Astrocyte of the hippocampus (primary cell): ENCODE results near the gene CRNKL1.
A peak's percentile ranks its signal among the peaks of the same experiment; 100 is the strongest.

Source experiments
- DNase-seq: peaks from one replicate; pipeline ENCODE4 v3.0.0; 2011; ENCODE audit warnings: low read depth, low spot score

The CRNKL1 gene

DNA sequence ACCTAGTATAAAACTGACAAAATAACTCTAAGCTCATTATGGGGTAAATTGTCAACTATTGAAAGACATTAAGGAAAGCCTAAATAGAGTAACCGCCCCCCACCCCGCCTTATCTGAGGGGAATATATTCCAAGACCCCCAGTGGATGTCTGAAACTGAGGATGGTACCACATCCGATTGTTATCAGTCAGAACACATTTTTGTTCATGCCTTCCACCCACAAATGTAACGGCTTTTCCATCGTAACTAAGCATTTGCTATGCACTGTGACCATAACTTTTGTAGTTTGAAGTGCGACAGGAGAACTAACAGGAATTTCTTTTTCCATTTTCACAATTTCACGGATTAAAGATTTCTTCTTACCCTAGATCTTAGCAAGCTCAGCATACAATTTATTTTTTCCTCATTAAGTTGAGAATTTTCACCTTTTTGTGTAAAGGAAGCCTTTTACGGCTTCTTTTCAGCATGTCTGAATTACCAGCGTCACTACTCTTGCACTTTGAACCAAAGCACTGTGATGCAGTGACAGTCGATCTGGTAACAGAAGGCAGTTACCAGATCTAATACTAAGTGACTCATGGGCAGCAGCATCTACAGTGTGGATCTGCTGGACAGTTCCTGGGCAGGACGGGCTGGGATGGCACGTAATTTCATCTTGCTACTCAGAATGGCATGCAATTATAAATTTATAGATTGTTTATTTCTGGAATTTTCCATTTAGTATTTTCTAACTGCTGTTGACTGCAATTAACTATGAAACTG, 11.9 kb upstream of the CRNKL1 start:
- DNase-seq = no peak

DNA sequence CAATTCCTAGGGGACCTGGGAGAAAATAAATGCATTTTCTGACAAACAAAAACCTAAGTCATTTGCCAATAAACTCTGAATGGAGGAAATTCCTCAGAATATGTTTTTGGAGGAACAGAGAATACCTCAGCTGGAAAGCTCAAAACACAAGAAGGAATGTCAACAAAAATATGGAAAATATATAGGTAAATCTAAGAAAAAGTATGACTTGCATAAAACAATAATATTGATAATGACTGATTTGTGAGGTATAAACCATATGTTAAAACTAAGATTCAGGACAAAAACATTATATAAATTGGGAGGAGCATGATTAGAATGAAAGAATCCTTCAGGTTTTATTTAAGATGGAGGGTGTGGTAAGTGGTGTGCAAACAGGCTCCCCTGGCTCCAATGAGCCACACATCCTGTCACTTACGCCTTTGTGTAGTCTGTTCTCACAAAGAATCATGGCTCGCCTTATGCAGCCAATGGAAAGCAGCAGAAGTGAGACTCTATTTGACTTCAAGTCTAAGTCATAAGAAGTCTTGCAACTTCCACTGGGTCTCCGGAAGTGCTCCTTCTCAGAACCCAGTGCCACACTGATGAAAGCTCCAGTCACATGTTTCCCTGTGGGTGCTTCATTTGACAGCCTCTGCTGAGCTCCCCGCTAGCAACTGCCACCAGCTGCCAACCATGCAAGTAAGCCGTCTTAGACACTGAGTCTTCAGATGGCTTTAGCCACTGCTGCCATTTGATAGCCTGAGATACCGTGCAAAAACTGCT, 8.2 kb upstream of the CRNKL1 start:
- DNase-seq = no peak

DNA sequence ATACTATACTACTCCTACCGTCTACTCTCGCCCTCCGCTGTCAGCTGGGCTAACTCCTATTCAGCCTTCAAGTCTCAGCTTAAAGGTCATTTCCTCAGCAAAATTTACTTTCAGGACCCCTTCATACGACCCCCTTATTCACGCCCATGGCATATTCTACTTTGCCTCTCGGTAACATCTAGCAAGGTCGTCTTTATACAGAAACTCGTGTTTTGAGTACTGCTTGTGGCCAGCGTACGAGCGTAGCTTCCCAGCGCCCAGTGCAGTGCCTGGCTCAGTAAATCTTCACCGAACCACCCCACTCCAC, 546 bp downstream of the CRNKL1 start:
- DNase-seq = no peak

DNA sequence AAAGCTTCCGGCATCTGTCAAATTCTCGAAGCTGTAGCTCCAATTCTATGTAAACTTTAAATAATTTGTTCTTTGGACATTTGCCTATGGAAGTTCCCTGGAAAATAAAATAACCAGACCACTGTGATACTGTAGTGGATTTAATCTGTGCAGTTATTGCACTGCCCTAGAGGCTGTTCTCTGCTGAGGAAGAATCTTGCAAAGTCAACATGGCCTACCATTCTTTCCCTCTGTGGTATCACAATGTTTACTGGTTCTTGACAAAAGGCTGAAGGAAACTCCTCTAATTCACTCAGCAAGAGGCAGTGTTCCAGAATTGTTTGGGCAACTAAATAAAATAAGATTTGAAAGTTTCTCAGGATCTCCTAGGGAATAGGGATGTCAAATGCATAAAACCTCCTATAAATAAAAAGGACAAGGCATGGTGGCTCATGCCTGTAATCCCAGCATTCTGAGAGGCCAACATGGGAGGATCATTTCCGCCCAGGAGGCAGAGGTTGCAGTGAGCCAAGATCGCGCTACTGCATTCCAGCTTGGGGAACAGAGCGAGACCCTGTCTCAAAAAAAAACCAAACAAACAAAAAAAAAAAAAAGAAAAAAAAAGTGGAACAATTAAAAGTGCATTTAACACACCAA, 12.4 kb downstream of the CRNKL1 start:
- DNase-seq = no peak

DNA sequence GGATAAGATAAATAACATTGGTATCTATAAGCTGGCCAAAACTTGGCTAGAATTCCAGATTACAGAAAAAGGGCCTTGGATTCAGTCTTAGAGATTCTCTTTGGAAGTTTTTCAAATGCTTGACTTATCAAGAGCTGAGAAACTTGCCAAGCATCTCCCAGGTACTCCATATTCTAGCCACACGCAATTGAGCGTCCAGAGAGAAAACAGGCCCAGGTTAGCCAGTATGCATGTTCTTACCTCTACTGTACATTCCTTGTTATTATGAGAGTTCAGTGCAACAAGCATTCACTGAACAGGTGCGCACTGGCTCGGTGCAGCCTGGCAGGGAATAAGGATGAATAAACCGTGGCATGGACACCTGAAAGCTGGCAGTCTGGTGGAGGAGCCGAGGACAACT, 13.7 kb downstream of the CRNKL1 start:
- no peak for DNase-seq

DNA sequence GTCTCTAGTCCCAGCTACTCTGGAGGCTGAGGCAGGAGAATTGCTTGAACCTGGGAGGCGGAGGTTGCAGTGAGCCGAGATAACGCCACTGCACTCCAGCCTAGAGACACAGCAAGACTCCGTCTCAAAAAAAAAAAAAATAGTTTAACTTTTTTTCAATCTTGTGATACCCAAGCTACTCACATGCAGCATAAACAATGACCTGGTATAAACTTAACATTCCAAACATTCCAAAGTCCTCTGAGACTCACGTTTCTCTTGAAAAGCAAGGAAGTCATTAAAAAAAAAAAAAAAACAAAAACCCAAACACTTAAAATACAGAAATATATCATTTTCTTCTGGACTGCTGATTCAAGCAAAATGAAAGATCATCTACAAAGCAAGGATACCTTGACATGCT, 14.3 kb downstream of the CRNKL1 start:
- peak; percentile 47 for DNase-seq

DNA sequence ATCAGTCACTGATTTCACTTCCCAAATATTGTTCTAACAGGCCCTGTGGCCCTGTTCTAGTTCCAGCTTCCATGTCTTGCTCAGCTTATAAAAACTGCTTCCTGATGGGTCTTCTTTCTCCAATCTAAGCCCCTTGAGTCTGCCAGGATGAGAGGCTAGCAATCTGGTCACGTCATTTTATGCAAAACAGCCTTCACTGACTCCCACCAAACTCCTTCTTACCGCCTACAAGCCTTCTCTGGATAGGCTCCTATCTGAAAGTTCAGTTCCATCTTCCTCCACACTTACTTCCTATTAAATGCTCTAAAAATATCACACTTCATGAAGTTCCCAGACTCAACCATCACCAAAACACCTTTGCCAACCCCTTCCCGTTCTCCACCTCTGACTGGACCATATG, 15.5 kb downstream of the CRNKL1 start:
- no peak for DNase-seq

DNA sequence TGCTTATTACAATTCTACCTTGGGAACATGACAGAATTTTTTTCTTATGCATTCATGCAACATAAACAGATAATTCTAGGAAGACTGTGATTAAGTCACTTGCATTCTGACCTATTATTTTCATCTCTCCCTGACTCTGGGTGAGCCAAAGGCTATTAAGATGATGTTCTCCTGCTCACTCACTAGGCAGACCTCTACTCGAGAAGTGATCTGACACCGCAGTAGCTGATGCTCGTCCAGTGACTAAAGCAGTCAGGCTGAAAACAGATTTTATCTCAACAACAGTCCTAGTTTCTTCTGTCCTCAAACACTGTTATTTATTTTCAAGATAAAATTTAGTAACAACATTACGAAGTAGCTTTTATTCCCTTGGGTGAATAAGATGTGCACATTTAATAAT, 17.8 kb downstream of the CRNKL1 start:
- no peak for DNase-seq

DNA sequence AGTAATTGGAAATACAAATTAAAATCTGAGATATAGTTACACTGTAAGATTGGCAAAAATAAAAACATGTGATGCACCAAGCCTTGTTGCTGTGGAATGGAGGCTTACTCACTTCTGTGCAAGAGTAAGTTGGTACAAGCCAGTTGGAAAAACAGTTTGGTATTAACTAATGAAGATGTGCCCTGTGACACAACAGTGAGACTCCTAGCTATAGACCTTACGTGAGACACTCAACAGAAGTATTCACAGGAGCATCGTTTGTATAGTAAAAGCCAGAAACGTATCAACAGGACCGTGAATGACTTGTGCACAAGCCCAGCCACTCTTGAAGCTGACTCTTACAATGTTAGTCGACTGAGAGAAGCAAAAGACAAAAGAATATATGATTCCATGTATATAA, 20.5 kb downstream of the CRNKL1 start:
- DNase-seq = no peak

DNA sequence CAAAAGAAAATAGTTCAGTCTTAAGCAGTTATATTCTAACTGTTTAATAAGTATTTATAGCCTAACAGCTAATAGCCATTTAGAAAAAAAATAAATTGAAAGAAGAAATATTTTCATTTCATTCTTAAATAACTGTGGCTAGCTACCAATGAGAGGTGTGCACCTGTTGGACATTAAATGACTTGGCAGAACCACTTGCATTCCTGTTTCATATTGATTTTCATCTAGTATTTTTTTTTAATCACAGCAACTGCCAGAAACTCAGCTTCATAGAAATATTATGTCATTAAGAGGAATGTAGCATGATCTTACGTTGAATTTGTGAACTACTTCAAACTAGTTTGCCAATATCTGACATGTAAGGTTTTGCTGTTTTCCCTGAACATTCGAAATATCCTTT, 25.0 kb downstream of the CRNKL1 start:
- no peak for DNase-seq

DNA sequence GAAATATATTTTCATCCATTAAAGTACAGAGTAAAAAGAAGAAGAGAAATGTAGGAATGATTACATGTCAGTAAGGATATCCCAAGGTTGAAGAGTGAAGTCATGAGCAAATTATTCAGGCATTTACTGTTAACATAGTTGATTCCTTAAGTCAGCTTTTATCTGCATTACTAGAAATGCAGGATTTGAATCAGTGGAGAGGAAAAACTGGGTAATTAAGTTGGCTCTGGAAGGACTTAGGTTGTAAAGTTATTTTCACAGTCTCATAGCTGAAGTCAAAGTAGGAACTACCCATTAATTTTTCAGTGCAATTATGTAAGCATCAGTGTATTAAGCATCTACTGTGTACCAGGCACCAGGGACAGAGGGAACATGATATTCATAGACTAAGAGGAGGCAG, 27.3 kb downstream of the CRNKL1 start:
- DNase-seq = peak; percentile 52

DNA sequence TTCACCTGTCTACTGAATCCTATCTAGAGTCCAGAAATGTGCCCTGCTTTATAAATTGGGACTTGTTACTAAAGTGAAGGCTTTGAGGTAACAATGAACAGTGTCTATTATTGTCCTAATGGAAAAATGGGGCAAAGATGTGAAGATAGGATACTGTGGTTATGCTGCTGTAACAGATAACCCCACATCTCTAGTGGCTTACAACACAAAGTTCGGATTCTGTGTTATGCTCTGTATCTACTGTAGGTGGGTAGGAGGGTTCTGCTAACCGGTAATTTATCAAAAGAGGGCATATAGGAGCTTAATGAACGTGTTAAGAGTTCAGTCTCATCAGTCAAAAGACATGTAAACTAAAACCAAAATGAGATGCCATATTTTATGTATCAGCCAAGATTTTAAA, 28.9 kb downstream of the CRNKL1 start:
- DNase-seq = no peak

DNA sequence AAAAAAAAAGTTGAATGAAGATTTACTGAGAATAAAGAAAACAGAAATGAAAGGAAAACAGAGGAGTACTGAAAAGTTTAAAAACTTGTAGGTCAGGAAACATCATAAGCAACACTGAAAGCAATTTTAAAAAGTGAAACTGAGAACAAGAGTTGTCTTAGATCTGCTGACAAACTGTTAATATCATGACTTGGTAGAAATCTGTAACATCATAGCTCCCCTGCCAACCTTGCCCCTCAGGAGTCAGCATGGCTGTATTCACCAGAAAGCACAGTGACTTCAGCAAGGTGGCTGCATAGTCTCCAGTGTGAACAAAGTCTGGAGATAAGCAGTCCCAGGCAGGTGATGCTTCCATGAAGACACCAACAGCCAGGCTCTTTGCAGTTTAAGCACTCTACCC, 29.8 kb downstream of the CRNKL1 start:
- no peak for DNase-seq

DNA sequence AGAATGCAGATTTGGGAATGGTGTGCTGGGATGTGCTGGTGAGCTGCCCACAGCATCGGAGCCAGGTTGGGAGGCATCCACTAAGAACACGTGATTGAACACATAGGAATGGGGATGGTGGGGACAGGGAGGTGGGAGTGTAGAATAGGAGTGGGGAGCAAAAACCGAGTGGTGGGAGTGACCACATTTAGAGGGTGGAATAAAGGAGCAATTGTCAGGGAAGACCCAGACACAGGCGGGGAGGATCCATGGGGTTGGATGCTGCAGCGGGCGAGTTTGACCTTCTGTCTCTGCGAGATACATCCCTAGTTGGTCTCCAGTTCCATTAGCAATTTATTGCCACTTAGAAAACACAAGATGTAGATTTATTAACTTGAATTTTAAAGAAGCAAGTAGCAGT, 30.4 kb downstream of the CRNKL1 start:
- DNase-seq = no peak

DNA sequence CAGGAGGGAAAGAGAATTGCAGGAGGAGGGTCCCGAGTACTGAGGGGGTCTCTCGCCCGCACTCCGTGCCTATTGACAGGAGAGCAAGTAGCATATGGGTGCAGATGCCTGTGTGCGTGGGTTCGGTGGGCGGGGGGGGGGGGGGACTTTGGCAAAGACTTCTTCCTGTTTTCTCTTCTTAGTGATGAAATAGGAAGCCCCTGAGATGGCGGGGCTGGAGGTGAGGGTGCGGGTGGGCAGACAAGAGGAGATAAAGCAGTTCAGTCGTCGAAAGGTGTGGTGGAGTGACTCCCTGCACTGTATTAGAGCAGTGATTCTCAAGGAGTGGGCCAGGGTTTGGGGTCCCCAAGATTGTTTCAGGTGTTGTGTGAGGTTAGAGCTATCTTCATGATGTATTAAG, 31.4 kb downstream of the CRNKL1 start:
- no peak for DNase-seq

DNA sequence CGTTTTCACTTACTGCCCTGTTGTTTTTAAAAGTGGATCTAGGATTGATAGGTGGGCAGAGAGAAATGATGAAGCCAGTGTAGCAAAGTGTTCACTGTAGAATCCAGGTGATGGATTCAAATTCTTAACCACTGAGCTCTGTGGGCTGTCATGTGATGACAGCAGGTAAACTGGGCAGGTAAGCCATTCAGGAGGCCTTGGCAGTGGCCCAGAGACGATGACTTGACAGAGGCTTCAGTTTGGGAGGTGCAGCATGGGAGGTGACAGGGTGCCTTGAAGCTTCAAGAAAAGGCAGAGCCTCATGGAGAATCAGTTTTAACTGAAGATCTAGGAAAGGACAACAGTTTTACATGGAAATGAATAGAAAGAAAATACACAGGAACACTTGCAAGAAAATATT, 33.1 kb downstream of the CRNKL1 start:
- no peak for DNase-seq

DNA sequence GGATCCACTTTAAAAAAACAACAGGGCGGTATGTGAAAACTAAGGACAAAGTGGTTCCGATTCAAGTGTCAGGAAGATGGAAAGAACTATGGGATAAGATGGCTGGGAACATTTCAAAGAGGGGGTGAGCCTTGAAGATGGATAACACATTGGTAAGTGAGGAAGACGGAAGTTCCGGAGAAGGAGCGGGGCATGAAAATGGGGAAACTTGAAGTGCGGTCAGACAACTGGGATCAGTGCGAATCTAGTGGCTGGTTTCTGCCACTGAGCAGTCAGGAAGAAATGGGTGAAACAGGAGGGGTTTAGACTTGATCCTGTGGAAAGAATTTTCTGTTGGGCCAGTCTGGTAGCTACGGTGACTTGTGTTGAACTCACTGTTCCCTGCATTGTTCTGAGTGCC, 33.9 kb downstream of the CRNKL1 start:
- DNase-seq = no peak

DNA sequence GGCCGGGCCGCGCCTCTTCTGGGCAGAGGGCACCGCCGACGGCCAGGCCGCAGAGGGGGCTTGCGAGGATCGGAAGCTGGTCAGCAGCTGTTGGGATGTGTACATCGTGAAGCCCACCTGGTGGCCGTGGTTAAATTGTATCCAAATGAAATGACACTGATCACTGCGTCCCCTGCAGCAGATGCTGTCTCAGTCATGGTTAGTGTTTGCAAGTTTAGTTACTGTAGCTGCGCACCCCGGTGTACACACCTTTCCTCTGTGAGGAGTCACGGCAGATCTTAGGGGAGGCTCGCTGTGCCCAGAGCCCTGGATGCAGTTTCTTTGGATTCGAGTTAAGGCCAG, 34.5 kb downstream of the CRNKL1 start:
- DNase-seq = no peak

DNA sequence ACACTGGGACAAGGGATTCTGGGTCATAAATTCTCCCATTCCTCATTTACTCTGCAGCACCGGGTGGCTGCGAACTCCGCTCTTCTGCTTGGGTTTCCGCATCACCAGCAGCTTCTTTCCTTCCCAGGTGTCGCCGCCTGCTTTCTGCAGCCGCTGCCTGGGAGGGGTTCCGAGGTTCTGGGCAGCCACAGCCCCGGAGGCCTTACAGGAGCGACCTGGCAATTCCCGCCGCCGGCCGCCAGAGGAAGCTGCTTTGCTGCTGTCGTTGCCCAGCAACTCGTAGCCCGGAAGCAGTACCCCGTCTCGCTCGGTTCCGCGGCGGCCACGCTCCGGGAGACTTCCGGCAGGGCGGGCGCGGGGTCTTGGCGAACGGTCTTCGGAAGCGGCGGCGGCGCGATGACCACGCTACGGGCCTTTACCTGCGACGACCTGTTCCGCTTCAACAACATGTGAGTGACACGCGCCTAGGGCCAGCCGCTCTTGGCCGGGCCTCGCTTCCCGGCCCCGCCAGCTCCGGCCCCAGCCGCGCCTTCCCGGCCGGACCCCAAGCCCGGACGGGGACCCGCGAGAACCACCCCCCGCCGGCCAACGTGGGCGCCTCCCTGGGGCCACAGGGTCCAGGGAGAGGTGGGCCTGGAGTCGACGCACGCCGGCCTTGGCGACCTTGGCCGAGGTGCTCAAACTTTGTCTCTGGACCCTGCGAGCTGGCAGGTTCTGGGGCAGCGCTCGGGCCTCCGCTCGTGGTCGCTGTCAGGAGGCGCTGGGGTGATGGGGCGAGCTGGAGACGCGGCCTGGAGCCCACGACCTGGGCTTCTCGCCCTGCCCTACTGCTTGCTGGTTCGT, 35.0 kb downstream of the CRNKL1 start, which contains the start of gene NAA20:
Gene NAA20 (plus strand): TSS at position 362 of the 843 bp plus-strand sequence. CDS start 35 bp downstream, at position 397.
- DNase-seq = peak; percentile 97

DNA sequence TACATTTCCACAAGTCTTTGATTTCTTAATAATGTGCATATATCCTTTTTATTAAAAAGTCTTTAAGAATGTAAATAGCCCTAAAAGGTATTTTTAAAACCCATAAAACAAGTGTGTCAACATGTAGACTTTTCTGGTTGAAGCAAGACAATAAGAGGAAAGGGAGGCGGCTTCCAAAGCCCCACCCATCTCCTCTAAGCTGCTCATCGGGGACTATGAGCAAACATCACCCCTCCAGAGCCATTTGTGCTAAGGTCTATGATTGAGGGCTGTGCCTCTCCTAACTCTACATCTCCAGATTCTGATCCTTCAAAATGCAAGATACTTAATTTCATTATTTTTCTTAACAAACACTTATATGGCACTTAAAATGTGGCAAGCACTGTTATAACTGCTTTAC, 37.6 kb downstream of the CRNKL1 start:
- no peak for DNase-seq

DNA sequence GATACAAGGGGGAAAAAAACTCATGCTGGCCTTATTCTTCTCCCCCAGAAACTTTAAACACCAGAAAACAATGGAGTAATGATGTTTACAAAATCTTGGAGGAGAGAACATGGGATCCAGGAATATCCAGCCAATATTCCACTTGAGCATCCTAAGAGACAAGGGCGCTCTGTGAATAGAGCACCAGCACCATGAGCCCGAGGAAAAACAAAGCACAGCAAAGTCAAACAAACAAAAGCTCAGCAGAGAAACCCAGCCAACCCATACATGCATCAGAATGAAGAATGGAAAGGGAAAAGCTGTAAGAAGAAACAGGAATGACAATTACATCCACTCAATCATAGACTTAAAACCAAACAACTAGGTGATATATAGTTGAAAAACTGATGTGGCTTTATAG, 39.7 kb downstream of the CRNKL1 start:
- no peak for DNase-seq
